Measurements from ENCODE around the gene FLNB.

GRCh38 chr3:58009749-58010535 lies 1.7 kb downstream of the FLNB start:
- TF ChIP-seq CTCF (IDR thresholded peaks at IDR 0.05) (no peak), POLR2A (IDR thresholded peaks at IDR 0.05) (no peak)

All from thyroid gland (tissue), 4 donors.